Activated naive CD8-positive, alpha-beta T cell treated with anti-CD3 and anti-CD28 coated beads for 36 hours (primary cell): ENCODE measurements around the gene KCTD19. TPM values are rescaled to one million over a fixed set of nuclear protein-coding genes. Genes with fewer than 3 reads are reported as not detected.
A peak's percentile ranks its signal among the peaks of the same experiment; 100 is the strongest.

Source experiments
- DNase-seq: peaks from one replicate; pipeline ENCODE4 v3.0.0; 2021
- H3K27ac Mint-ChIP-seq: one replicate; pipeline ENCODE4 v1.8.0; 2022; ENCODE audit warnings: mild to moderate bottlenecking, moderate library complexity, mixed read lengths
- H3K27me3 Mint-ChIP-seq: one replicate; pipeline ENCODE4 v1.8.0; 2022; ENCODE audit warnings: mild to moderate bottlenecking, mixed read lengths
- H3K36me3 Mint-ChIP-seq: one replicate; pipeline ENCODE4 v1.8.0; 2021; ENCODE audit warnings: mild to moderate bottlenecking, mixed read lengths
- H3K4me1 Mint-ChIP-seq: one replicate; pipeline ENCODE4 v1.8.0; 2021; ENCODE audit warnings: mixed read lengths
- H3K4me3 Mint-ChIP-seq: one replicate; pipeline ENCODE4 v1.8.0; 2022; ENCODE audit warnings: mild to moderate bottlenecking, moderate library complexity, mixed read lengths
- H3K9me3 Mint-ChIP-seq: one replicate; pipeline ENCODE4 v1.8.0; 2022; ENCODE audit warnings: mixed read lengths
- total RNA-seq, 2 experiments: library from RNA; stranded (reverse); gene quantifications; one replicate each; pipeline ENCODE4 v1.2.3, GENCODE V29; 2021

KCTD19 gene
- total RNA-seq, 2 experiments from 2014 or later = 2.2 to 3.0 TPM

GRCh38 chr16:67281536-67282446 lies 44.8 kb downstream of the KCTD19 start:
- DNase-seq = no peak
- no peaks in the 10 kb centered on the region for H3K9me3 Mint-ChIP-seq
- H3K4me1 Mint-ChIP-seq = peaks cover 10% of the 10 kb centered on the region
- H3K4me3 Mint-ChIP-seq = no peak overlapping the region
- H3K36me3 Mint-ChIP-seq = peaks cover 15% of the 10 kb centered on the region
- H3K27me3 Mint-ChIP-seq = no peaks in the 10 kb centered on the region
- H3K27ac Mint-ChIP-seq = no peak overlapping the region

DNA sequence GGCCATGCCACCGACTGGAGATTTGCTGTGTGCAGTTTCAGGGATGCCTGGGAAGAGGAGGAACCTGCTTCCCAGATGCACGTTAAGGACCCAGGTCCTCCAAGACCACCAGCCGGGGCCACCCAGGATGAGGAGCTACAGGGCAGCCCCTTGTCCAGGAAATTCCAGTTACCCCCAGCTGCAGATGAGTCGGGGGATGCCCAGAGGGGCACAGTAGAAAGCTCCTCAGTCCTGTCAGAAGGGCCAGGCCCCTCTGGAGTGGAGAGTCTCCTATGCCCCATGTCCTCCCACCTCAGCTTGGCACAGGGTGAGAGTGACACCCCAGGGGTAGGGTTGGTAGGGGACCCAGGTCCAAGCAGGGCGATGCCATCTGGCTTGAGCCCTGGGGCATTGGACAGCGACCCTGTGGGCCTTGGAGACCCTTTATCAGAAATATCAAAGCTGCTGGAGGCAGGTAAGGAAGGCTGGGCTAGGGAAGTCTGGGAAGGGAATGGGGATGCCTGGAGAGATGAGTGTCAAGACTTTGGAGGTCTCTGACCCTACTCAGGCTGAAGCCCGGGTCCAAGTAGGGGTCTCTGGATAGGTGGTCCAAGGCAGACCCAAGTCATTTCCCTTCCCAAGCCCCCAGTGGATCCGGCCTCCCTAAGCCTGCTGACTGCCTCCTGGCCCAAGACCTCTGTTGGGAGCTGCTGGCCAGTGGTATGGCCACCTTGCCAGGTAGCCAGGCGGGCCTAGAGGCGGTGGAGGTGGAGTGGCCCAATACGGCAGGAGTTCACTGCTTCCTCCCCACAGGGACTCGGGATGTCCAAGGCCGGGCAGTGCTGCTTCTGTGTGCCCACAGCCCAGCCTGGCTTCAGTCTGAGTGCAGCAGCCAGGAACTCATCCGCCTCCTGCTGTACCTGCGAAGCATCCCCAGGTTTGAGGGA lies 46.2 kb downstream of the KCTD19 start:
- Mint-ChIP-seq H3K27ac (no peak overlapping the region), H3K9me3 (no peaks in the 10 kb centered on the region), H3K36me3 (peaks cover 16% of the 10 kb centered on the region), H3K27me3 (no peaks in the 10 kb centered on the region), H3K4me3 (peak overlapping the region; percentile 56), H3K4me1 (peaks cover 10% of the 10 kb centered on the region)
- no peak for DNase-seq

- peak within 1 kb of the TSS; percentile 89 for H3K4me3 Mint-ChIP-seq
- no peaks in the 10 kb centered on the region for H3K27me3 Mint-ChIP-seq
- H3K4me1 Mint-ChIP-seq = peaks cover 10% of the 10 kb centered on the region
- peak within 1 kb of the TSS; percentile 86 for H3K27ac Mint-ChIP-seq
- DNase-seq = peak; percentile 89
- H3K9me3 Mint-ChIP-seq = no peaks in the 10 kb centered on the region
- H3K36me3 Mint-ChIP-seq = peaks cover 18% of the 10 kb centered on the region
These were observed 47.0 kb downstream of the KCTD19 start, which contains the start of gene PLEKHG4 for GRCh38 chr16:67279296-67280089. PLEKHG4 (plus strand) TSS chr16:67279532; CDS start chr16:67280045, 513 bp downstream.

DNA sequence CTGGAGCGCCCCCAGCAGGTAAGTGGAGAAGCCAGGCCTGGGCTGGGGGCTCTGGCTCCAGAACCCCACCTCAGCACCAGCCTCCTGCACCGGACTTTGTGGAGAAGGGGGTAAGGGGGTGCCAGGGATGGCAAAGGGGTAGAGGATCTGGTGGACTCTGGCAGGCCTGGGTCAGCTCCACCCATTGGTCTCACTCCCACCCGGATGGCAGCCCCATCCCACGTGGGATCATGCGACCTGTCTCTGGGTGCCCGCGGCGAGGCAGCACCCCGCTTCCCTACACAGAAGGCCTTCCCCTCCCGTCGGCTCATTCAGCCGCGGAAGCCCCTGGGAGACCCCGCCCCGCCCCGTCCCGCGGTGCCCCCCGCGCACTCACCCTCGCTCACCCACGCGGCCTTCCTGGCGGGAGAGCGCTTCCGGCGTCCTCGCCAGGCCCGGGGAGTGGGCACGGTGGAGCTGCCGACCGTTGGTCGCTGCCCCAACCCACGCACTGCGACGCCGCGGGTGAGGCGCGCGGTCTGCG lies 47.7 kb downstream of the KCTD19 start:
- no peak for DNase-seq
- Mint-ChIP-seq H3K9me3 (no peaks in the 10 kb centered on the region), H3K27me3 (no peaks in the 10 kb centered on the region)

GRCh38 chr16:67277999-67278772 lies 48.4 kb downstream of the KCTD19 start:
- H3K27me3 Mint-ChIP-seq = no peaks in the 10 kb centered on the region
- peaks cover 18% of the 10 kb centered on the region for H3K36me3 Mint-ChIP-seq
- peak overlapping the region; percentile 89 for H3K4me3 Mint-ChIP-seq
- peaks cover 10% of the 10 kb centered on the region for H3K4me1 Mint-ChIP-seq
- peak overlapping the region; percentile 86 for H3K27ac Mint-ChIP-seq
- no peaks in the 10 kb centered on the region for H3K9me3 Mint-ChIP-seq
- DNase-seq = no peak

More for the DNA sequence above, 47.7 kb downstream of the KCTD19 start:
- Mint-ChIP-seq H3K4me1 (peaks cover 10% of the 10 kb centered on the region), H3K4me3 (peak overlapping the region; percentile 89), H3K27ac (peak overlapping the region; percentile 86), H3K36me3 (peaks cover 18% of the 10 kb centered on the region)

DNA sequence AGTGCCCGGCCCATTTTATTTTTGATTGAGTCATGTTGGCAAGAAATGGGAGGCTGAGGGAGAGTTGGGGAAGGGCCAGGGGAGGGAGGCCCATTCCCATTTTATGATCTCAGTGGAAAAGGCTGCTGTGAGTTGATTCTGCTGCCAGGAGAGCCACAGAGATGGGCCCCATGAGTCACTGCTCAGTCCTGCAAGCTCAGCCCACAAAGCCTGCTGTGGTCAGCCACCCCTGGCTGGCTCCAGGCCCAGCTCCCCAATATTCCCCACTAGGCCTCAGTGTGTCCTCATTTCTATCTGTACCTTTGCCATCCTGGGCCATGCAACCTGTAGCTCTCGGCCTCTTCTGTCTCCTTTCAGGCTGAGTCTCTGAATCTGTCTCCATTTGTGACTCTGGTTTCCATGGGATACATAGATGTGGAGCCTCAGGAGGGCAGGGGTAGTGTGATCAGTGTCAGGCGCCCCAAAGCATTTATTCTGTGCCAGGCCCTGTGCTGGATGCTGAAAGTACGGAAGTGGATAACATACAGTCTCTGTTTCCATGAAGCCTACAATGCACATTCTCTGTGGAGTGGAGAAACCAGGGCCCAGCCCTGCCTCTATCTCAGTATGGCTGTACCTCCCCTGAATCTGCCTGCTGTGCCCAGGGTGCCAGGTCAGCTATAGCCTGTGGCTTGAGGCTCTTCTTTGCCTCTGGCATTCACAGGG lies 49.1 kb downstream of the KCTD19 start:
- Mint-ChIP-seq H3K27me3 (no peaks in the 10 kb centered on the region), H3K9me3 (no peaks in the 10 kb centered on the region), H3K4me1 (peaks cover 10% of the 10 kb centered on the region), H3K27ac (peak overlapping the region; percentile 62), H3K36me3 (peaks cover 18% of the 10 kb centered on the region), H3K4me3 (peak overlapping the region; percentile 89)
- DNase-seq = peak; percentile 36

- H3K4me3 Mint-ChIP-seq = no peak overlapping the region
- H3K9me3 Mint-ChIP-seq = no peaks in the 10 kb centered on the region
- peaks cover 17% of the 10 kb centered on the region for H3K36me3 Mint-ChIP-seq
These were observed 51.2 kb downstream of the KCTD19 start for GRCh38 chr16:67275321-67275720.

GRCh38 chr16:67271446-67271845 lies 55.1 kb downstream of the KCTD19 start:
- Mint-ChIP-seq H3K4me3 (no peak overlapping the region), H3K36me3 (peaks cover 7% of the 10 kb centered on the region), H3K27me3 (no peaks in the 10 kb centered on the region), H3K4me1 (no peaks in the 10 kb centered on the region), H3K9me3 (no peaks in the 10 kb centered on the region), H3K27ac (no peak overlapping the region)
- DNase-seq = no peak

More at GRCh38 chr16:67275321-67275720, 51.2 kb downstream of the KCTD19 start:
- H3K27me3 Mint-ChIP-seq = no peaks in the 10 kb centered on the region
- H3K4me1 Mint-ChIP-seq = peaks cover 10% of the 10 kb centered on the region
- H3K27ac Mint-ChIP-seq = no peak overlapping the region
- DNase-seq = no peak

- no peak for DNase-seq
- Mint-ChIP-seq H3K27me3 (no peaks in the 10 kb centered on the region), H3K36me3 (peaks cover 4% of the 10 kb centered on the region), H3K4me1 (no peaks in the 10 kb centered on the region), H3K27ac (no peak overlapping the region), H3K9me3 (no peaks in the 10 kb centered on the region), H3K4me3 (no peak overlapping the region)
These were observed 55.6 kb downstream of the KCTD19 start for GRCh38 chr16:67270931-67271338.

- DNase-seq = no peak
- Mint-ChIP-seq H3K36me3 (peaks cover 1% of the 10 kb centered on the region), H3K27ac (no peak overlapping the region), H3K27me3 (no peaks in the 10 kb centered on the region), H3K4me1 (no peaks in the 10 kb centered on the region), H3K9me3 (no peaks in the 10 kb centered on the region), H3K4me3 (no peak overlapping the region)
These were observed 56.8 kb downstream of the KCTD19 start for GRCh38 chr16:67269766-67270165.

DNA sequence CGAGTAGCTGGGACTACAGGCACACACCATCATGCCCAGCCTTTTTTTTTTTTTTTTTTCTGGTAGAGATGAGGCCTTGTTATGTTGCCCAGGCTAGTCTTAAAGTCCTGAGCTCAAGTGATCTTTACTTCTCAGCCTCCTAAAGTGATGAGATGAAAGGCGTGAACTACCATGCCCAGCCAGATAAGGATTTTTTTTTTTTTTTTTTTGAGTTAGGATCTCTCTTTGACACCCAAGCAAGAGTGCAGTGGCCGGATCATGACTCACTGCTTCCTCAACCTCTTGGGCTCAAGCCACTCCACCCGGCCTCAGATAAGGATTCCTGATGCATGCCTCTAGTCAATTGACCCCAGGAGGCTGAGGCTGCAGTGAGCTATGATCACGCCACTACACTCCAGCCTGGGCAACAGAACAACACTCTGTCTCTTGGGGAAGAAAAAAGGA lies 58.4 kb downstream of the KCTD19 start:
- H3K27me3 Mint-ChIP-seq = peaks cover 2% of the 10 kb centered on the region
- no peak overlapping the region for H3K27ac Mint-ChIP-seq
- H3K9me3 Mint-ChIP-seq = no peaks in the 10 kb centered on the region
- no peak overlapping the region for H3K4me3 Mint-ChIP-seq
- peaks cover 1% of the 10 kb centered on the region for H3K36me3 Mint-ChIP-seq
- H3K4me1 Mint-ChIP-seq = no peaks in the 10 kb centered on the region
- no peak for DNase-seq

- Mint-ChIP-seq H3K4me3 (no peak overlapping the region), H3K27ac (no peak overlapping the region), H3K4me1 (no peaks in the 10 kb centered on the region), H3K27me3 (peaks cover 4% of the 10 kb centered on the region), H3K36me3 (peaks cover 3% of the 10 kb centered on the region), H3K9me3 (no peaks in the 10 kb centered on the region)
- no peak for DNase-seq
These were observed 60.7 kb downstream of the KCTD19 start for GRCh38 chr16:67265834-67266233.

DNA sequence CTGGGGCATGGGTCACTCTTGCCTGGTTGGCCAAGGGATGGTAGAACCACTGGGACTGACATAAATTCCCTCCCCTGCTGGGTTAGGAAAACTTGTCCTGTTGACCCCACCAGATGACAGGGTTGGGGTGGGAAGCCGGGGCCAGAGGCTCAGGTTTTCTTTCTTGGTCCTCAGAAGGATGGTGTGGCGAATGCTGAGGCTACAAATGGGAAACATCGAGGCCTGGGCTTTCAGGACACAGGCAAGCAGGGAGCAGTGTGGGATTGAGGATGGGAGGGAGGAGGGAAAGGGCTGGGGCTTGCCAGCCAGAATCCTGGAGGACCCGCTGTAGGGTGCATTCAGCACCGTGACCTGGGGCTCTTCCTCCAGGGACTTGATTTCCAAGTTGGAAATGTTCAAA lies 61.7 kb downstream of the KCTD19 start:
- peaks cover 6% of the 10 kb centered on the region for H3K36me3 Mint-ChIP-seq
- H3K27me3 Mint-ChIP-seq = peaks cover 8% of the 10 kb centered on the region
- H3K4me3 Mint-ChIP-seq = no peak overlapping the region
- no peaks in the 10 kb centered on the region for H3K4me1 Mint-ChIP-seq
- H3K27ac Mint-ChIP-seq = no peak overlapping the region
- H3K9me3 Mint-ChIP-seq = no peaks in the 10 kb centered on the region
- no peak for DNase-seq
